Esophagus muscularis mucosa (tissue), 4 donors: ENCODE results near the gene BID.

Source experiments
- EP300 ChIP-seq: sonication (generic); formaldehyde crosslinking; IDR thresholded peaks from one replicate; pipeline ENCODE4 v1.6.1; 2017; ENCODE audit warnings: antibody characterized with exemption
- POLR2A ChIP-seq: fragments of 450-650 bp; IDR thresholded peaks from one replicate; pipeline ENCODE4 v1.6.1; 2017; ENCODE audit warnings: antibody characterized with exemption, moderate library complexity, mild to moderate bottlenecking, low read depth
- TF ChIP-seq, protein P1 (sequence below), 3 experiments: fragments of 200-600 bp in 2 of 3; fragments of 450-650 bp in 1 of 3; sonication (generic) in 2 of 3; IDR thresholded peaks; one replicate each; pipeline ENCODE4 v1.5.1; 2017 to 2019; ENCODE audit warnings: antibody characterized with exemption in 3 of 3, mild to moderate bottlenecking in 2 of 3, moderate library complexity in 1 of 3

DNA sequence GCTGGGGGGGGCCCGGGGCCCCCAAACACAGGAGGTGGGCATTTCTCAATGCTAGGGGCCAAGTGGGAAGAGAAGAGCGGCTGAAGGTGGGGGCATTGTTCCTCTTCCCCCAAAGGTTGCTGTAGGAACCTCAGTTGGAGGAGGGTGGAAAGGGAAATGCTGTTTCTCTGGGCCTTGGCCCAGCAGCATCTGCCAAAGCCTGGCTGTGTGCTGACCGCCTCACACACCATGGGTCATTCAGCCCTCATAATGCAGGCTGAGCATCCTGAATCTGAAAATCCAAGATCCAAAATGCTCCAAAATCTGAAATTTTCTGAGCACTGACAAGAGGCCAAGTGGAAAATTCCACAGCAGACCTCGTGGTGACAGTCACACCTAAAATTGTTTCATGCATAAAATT lies 49.0 kb upstream of the BID start:
- no peak for TF ChIP-seq EP300
- TF ChIP-seq, protein P1, sequence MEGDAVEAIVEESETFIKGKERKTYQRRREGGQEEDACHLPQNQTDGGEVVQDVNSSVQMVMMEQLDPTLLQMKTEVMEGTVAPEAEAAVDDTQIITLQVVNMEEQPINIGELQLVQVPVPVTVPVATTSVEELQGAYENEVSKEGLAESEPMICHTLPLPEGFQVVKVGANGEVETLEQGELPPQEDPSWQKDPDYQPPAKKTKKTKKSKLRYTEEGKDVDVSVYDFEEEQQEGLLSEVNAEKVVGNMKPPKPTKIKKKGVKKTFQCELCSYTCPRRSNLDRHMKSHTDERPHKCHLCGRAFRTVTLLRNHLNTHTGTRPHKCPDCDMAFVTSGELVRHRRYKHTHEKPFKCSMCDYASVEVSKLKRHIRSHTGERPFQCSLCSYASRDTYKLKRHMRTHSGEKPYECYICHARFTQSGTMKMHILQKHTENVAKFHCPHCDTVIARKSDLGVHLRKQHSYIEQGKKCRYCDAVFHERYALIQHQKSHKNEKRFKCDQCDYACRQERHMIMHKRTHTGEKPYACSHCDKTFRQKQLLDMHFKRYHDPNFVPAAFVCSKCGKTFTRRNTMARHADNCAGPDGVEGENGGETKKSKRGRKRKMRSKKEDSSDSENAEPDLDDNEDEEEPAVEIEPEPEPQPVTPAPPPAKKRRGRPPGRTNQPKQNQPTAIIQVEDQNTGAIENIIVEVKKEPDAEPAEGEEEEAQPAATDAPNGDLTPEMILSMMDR (IDR thresholded peaks at IDR 0.05) = no peak
- TF ChIP-seq POLR2A = no peak
